SK-N-SH (cell line): ENCODE measurements around the gene SLCO4A1.

Experiments used
- CTCF ChIP-seq: fragments of 200-600 bp; sonication (generic); IDR thresholded peaks from 2 replicates; pipeline ENCODE4 v1.6.1; 2017; ENCODE audit warnings: antibody characterized with exemption, mild to moderate bottlenecking, moderate library complexity
- EP300 ChIP-seq, 2 experiments: IDR thresholded peaks; 2 replicates each; pipeline versions ENCODE4 v1.4.0 to v1.6.1; 2012; ENCODE audit warnings: borderline replicate concordance in 1 of 2, low read depth in 1 of 2, low read length in 1 of 2

GRCh38 chr20:62652041-62652893, 10.0 kb downstream of the SLCO4A1 start:
- no peak for TF ChIP-seq CTCF
- TF ChIP-seq EP300 (IDR thresholded peaks at IDR 0.05; ENCODE audit: borderline replicate concordance in 1 of 2, low read depth in 1 of 2, low read length in 1 of 2), result no peak
